Measurements from ENCODE around the gene CARS1. TPM values are rescaled to one million over a fixed set of nuclear protein-coding genes. Genes with fewer than 3 reads are reported as not detected.
A peak's percentile ranks its signal among the peaks of the same experiment; 100 is the strongest.

Gene CARS1
- total RNA-seq, 1 donor from 2014 or later: 47.6 TPM

DNA sequence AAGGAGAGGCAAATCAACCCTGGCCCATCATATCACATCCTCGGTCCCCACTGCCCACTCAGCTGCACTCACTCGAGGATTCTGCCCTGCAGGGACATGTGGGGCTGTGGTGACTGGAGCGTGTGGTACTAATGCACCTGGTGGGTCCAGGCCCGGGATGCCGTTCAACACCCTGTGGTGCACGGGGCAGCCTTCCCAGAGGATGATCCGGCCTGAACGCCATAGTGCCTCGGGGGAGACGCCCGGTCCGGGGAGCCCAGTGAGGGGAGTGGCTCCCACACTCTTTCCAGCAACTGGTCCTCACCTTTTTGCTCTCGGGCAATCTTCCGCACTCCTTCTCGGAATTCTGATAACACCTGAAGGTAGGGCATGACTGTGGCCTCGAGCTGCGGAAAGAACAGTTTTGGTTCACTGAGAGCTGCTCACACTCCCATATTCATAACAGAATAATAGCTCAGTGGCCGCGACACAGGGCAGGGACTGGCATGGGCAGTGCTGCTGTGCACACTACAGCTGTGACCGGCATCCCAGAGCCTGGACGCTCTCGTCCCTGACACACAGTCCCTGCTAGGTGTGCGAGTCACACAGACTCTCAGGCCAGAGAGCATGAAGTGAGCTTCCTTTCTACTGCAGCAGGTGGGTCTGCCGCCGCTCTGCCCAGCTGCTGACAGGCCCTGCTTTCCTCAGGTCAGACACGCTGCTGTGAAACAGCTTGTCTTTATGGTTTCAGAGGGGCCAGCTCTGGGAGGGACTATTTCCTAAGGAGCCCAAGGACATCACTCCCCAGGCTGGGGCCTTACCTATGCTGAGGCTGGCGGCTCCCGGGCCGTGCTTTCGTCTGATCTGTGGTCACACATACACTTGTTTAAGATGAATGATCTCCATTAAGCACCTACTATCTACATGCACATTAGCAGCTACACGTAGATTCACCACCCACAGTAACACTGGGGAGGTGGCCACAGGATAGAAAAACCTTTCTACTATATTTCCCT lies 45.0 kb downstream of the CARS1 start:
- Mint-ChIP-seq H3K4me1 (ENCODE audit: unreplicated experiment) (no peaks in the 10 kb centered on the region), H3K4me3 (ENCODE audit: unreplicated experiment) (no peak overlapping the region), H3K27me3 (ENCODE audit: unreplicated experiment) (peaks cover 7% of the 10 kb centered on the region), H3K36me3 (ENCODE audit: low read depth, unreplicated experiment) (peaks cover 19% of the 10 kb centered on the region), H3K27ac (ENCODE audit: unreplicated experiment) (no peak overlapping the region), H3K9me3 (ENCODE audit: unreplicated experiment) (no peaks in the 10 kb centered on the region)
- DNase-seq (ENCODE audit: low spot score): no peak
- TF ChIP-seq, protein P1, sequence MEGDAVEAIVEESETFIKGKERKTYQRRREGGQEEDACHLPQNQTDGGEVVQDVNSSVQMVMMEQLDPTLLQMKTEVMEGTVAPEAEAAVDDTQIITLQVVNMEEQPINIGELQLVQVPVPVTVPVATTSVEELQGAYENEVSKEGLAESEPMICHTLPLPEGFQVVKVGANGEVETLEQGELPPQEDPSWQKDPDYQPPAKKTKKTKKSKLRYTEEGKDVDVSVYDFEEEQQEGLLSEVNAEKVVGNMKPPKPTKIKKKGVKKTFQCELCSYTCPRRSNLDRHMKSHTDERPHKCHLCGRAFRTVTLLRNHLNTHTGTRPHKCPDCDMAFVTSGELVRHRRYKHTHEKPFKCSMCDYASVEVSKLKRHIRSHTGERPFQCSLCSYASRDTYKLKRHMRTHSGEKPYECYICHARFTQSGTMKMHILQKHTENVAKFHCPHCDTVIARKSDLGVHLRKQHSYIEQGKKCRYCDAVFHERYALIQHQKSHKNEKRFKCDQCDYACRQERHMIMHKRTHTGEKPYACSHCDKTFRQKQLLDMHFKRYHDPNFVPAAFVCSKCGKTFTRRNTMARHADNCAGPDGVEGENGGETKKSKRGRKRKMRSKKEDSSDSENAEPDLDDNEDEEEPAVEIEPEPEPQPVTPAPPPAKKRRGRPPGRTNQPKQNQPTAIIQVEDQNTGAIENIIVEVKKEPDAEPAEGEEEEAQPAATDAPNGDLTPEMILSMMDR (IDR thresholded peaks at IDR 0.05; ENCODE audit: unreplicated experiment): no peak

DNA sequence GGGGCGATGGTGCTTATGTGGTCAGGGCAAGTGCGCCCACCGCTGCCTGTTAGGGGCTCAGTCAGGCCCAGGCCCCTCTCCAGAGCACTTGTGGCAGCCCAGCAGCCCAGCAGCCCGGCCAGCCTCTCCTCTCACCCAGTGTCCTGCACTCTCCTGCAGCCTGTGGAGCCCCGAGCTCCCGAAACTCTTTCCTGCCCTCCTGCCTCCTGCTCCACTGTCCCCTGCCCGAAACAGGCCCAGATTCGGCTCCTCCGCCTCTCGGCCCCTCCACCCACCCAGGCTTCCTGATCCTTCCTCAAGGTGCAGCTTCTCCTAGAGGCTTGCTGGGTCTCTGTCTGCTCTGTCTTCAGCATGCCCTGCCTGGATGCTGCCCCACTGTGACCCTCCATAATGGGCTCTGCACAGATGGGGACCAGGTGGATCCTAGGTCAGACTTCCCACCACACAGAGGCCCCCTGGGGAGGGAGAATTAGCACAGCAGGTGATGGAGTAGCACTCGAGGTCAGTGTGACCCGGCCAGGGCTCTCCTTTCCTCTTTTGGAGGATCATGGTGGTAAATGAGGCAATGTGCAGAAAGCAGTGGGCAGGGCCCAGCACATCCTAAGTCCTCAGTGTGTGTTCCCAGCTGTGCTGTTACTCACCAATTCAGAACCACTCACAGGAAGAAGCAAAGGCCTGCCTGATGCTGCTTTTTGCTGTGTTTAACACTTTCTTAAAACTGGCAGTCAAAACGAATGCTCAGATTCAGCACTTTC lies 46.5 kb downstream of the CARS1 start:
- H3K9me3 Mint-ChIP-seq (ENCODE audit: unreplicated experiment): no peaks in the 10 kb centered on the region
- TF ChIP-seq, protein P1 (IDR thresholded peaks at IDR 0.05; ENCODE audit: unreplicated experiment): no peak
- no peaks in the 10 kb centered on the region for H3K4me1 Mint-ChIP-seq (ENCODE audit: unreplicated experiment)
- peaks cover 19% of the 10 kb centered on the region for H3K36me3 Mint-ChIP-seq (ENCODE audit: low read depth, unreplicated experiment)
- H3K27me3 Mint-ChIP-seq (ENCODE audit: unreplicated experiment): peaks cover 5% of the 10 kb centered on the region
- H3K4me3 Mint-ChIP-seq (ENCODE audit: unreplicated experiment): no peak overlapping the region
- no peak for DNase-seq (ENCODE audit: low spot score)
- H3K27ac Mint-ChIP-seq (ENCODE audit: unreplicated experiment): no peak overlapping the region

DNA sequence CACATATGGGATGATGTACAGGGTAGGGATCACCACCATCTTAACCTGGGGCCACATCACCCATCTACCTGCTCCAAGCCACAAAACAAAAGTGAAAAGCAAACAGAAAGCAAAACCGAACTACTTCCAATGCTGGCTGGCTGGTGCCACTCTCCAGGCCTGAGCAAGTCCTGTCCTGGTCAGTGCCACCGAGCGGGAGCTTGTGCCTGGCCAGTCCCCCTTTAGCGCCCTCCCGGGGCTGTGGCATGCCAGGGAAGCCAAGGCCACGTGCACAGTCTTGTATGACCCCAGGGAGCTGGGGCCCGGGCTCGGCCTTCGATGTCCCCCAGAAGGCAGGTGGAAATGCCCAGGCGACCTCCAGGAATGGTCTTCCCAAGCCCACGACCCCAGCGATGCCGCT lies 47.2 kb downstream of the CARS1 start:
- no peaks in the 10 kb centered on the region for H3K9me3 Mint-ChIP-seq (ENCODE audit: unreplicated experiment)
- H3K36me3 Mint-ChIP-seq (ENCODE audit: low read depth, unreplicated experiment): peaks cover 20% of the 10 kb centered on the region
- TF ChIP-seq, protein P1 (IDR thresholded peaks at IDR 0.05; ENCODE audit: unreplicated experiment): no peak
- no peak overlapping the region for H3K27ac Mint-ChIP-seq (ENCODE audit: unreplicated experiment)
- no peak overlapping the region for H3K4me3 Mint-ChIP-seq (ENCODE audit: unreplicated experiment)
- H3K4me1 Mint-ChIP-seq (ENCODE audit: unreplicated experiment): no peaks in the 10 kb centered on the region
- no peak for DNase-seq (ENCODE audit: low spot score)
- H3K27me3 Mint-ChIP-seq (ENCODE audit: unreplicated experiment): peaks cover 5% of the 10 kb centered on the region

DNA sequence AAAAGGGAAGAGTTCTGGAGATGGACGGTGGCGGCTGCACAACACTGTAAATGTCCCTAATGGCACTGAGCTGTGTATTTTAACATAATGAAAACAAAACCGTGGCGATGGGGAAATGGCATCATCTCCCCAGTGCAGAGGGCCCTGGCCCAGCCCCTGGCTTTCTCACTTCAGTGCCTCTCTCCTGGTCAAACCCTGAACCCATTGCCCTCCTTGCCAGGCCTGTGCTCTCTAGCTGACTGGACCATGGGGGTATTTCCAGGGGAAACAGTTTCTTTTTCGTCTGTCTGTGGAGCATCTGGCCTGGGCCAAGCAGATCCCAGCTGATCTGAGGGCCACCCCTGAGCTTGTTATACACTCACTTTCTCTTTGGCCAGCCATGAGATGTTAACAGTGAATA lies 47.7 kb downstream of the CARS1 start:
- Mint-ChIP-seq H3K27me3 (ENCODE audit: unreplicated experiment) (peaks cover 5% of the 10 kb centered on the region), H3K27ac (ENCODE audit: unreplicated experiment) (no peak overlapping the region), H3K36me3 (ENCODE audit: low read depth, unreplicated experiment) (peaks cover 15% of the 10 kb centered on the region), H3K4me1 (ENCODE audit: unreplicated experiment) (no peaks in the 10 kb centered on the region), H3K4me3 (ENCODE audit: unreplicated experiment) (peak overlapping the region; percentile 57), H3K9me3 (ENCODE audit: unreplicated experiment) (no peaks in the 10 kb centered on the region)
- DNase-seq (ENCODE audit: low spot score): no peak
- TF ChIP-seq, protein P1 (IDR thresholded peaks at IDR 0.05; ENCODE audit: unreplicated experiment): no peak
